Activated CD4-positive, alpha-beta T cell treated with anti-CD3 and anti-CD28 coated beads for 4 hours (primary cell): ENCODE results near the gene HSPB7.
"Not testable (repeated sequence)": the region's sequence is repeated elsewhere in the genome, so short reads cannot be mapped to it uniquely, and the experiment has no call there.

Experiments used
- DNase-seq, 2 donors: peaks; one replicate each; pipeline ENCODE4 v3.0.0-alpha.2; 2020

The HSPB7 gene

GRCh38 chr1:16020878-16021277 is 3.0 kb upstream of the HSPB7 start:
- DNase-seq = not testable (repeated sequence)

GRCh38 chr1:16020325-16020724 is 2.5 kb upstream of the HSPB7 start:
- DNase-seq = no peak

DNA sequence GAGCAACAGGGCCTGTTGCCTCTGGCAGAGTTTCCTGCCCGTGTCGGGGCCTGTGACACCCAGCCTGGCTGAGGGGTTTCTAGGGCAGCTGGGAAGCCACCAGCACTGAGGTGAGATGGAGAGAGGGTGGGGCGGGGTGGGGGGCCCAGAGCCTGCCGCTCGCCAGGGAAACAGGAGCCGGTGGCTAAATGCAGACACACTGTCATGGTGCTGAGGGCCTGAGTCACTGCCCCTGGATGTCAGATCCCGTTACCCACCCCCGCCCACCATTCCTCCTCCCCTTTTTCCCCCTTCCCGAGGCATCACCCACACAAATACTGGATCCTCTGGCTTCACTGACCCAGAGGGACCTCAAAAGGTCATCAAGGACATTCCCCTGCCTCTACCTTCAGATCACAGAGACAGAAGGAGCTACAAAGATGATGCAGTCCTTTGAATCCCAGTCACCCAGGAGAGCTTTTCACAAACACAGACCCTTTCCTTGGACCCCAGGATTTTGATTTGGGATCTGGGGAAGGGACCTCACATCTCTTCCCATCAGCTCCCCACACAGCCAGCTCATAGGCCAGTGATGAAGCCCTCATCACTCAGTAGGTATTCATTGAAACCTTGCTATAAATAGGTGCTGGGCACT is 1.9 kb upstream of the HSPB7 start:
- DNase-seq = no peak

DNA sequence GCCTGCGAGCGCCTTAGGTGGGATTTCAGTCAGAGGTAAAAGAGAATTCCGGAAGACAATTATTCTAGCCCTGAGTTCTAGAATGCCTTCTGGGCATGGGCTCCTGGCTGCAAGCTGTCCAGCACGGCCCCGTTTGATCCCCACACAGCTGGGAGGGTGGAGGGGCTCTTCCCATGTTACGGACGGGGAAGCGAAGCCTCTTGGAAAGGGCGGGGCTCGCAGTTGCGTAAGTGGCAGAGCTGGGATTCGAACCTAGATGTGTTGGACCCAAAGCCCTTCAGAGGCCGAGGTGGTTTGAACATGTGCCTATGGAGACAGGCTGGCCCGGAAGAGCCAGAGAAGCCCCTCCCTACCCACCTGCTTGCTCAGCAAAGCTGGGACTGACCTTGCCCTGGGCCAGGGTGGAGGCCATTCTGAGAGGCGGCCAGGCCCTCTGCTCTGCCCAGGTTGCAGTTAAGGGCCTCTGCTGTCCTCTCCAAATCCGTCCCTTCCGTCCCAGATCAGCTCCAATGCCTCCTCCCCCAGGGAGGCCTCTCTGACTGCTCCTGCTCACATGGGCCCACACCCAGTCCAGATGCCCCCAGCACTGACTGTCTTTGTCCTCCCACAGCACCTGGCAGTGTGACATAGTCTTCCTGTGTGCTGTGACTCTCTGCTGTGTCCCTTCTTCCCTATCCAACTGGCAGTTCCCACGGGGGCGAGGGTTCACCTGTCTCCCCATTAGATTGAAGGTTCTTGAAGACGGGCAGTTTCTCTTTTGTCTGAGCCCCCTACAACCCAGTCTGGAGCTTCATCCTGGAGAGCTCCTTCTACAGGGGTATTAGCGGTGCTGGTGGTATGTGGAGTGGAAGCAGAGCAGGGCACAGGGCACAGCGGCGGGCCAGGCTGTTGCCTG is 1.2 kb upstream of the HSPB7 start:
- DNase-seq = no peak

GRCh38 chr1:16018308-16018707 is 465 bp upstream of the HSPB7 start:
- no peak for DNase-seq

DNA sequence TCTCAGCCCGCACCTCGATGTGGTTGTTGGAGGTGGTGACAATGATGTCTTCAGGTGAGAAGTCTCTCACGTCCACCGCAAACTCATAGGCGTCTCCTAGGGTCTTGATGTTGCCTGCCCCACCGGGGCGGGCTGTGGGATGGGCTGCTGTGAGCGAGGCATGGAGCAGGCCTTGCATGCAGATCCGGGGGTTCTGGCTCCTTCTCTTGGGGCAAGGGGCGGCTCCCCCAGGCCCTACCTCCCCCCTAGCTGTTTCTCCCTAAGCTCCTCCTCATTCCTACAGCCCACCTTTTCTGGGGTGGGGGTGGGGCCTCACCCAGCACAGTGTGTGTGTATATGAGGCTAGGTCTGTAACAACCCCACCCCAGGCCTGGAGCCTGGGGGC is 775 bp downstream of the HSPB7 start:
- DNase-seq = no peak

DNA sequence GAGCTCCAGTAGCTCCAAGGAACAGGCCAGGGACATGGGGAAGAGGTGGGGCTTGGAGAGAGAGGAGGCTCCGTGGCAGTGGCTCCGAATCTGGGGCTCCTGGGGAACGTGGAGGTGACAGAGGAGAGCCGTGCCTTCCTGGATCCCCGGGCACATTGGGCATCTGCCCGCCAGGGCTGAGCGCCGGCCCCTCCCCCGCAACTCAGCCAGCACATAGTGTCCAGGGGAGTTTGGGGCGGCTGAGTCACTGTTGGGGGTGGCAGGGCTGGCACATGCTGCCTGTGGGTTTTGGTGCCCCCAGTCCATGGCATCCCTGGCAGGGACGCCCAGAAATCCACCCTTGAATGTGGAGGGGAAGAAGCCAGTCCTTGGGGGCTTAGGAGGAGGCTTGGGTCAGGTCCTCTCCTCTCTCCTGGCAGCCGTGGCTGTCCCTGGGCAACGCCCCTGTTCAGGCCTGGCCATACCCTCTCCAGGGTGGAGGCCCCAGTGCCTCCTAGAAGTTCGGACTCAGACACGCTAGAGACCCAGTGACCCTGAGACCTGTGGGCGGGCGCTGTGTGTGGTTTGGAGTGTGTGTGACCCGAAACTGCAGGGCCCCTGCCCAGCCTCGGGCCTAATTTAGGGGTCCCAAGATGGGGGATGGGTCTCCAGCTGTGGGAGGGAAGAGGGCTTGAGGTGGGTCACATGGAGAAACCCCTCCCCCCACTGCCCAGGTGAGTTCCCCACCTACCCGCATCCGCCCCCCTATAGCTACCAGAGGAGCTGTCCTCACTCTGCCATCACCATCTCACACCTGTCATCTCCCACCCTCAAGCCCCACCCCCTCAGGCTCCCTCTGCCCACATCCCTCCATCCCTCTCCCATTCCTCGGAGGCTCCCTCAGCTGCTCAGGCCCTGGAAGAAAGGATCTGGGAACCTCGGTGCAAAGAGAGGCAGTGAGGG is 1.6 kb downstream of the HSPB7 start:
- DNase-seq = no peak

DNA sequence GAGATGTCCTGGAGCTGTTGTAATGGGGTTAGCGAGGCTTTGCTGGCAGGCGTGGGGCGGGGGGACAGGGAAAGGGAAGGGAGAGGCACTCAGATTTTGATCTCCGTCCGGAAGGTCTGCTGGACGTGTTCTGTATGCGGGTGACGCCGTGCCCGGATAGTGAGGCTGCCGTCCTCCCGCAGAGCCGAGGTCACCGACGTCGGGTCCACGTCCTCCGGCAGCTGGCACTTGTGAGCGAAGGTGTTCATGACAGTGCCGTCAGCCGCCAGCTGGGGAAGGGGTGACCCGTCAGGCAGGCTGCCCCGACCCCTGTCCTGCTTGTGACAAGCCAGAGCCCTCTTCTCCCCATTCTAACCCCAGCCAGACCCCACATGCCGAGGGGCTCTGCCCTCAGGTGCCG is 2.4 kb downstream of the HSPB7 start:
- DNase-seq = no peak

- no peak for DNase-seq
Observed at GRCh38 chr1:16014509-16015482, 3.0 kb downstream of the HSPB7 start.

GRCh38 chr1:16013908-16014258 is 4.0 kb downstream of the HSPB7 start:
- no peak for DNase-seq

GRCh38 chr1:16013220-16013907 is 4.5 kb downstream of the HSPB7 start:
- DNase-seq = peak; percentile 65 to 69

DNA sequence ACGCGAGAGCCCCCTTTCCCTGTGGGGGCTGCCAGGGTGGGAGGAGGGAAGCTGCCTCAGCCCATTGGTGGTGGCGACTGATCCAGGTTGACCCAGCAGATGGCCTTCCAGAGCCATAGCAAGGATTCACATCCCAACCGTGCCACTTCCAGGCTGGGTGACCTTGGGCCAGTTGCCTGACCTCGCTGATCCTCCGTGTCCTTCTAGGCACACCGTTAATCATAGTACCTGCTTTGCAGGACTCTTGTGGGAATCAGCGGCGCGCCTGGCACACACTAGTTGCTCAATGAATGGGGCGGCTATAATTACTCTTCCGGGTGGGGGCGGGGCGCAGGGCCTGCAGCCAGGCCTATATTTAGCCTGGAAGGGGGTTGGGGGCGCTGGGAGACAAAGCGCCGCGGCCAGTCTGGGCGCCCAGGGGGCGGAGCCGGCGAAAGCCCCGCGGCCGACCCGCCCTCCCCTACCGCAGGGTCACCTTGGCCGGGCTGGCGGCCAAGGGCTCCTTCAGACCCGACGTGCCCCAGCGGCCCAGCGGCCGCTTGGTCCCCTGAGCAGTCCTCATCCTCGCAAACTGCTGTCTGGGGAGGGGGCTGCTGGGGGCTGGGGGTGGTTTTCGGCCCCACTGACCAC is 5.1 kb downstream of the HSPB7 start:
- peak in 1 of 2 donors; percentile 20 for DNase-seq

DNA sequence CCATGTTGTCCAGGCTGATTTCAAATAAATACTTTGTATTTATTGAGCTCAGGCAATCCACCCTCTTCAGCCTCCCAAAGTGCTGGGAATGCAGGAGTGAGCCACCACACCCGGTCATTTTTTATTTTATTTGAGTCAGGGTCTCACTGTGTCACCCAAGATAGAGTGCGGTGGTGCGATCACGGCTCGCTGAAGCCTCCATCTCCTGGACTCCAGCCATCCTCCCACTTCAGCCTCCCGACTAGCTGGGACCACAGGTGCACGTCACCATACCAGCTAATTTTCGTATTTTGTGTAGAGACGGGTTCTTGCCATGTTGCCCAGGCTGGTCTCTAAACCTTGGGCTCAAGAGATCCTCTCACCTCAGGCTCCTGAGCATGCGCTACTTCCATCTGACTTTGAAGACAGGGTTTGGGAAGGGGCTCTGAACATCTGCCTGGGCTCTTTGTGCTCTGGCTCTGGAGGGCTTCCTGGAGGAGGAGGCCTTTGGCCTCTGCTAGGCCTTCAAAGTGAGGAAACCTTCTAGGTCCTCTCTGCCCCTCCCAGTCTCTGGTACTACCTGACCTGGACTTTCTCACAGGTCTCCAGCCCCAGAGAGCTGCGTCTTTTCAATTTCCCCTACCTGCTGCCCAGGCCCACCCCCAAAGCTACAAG is 5.8 kb downstream of the HSPB7 start:
- no peak for DNase-seq

GRCh38 chr1:16010837-16011236 is 7.0 kb downstream of the HSPB7 start:
- DNase-seq = no peak

GRCh38 chr1:16009678-16010077 is 8.2 kb downstream of the HSPB7 start:
- no peak for DNase-seq

- DNase-seq = peak; percentile 59 to 78
Observed at GRCh38 chr1:16009030-16009460, 8.8 kb downstream of the HSPB7 start.

DNA sequence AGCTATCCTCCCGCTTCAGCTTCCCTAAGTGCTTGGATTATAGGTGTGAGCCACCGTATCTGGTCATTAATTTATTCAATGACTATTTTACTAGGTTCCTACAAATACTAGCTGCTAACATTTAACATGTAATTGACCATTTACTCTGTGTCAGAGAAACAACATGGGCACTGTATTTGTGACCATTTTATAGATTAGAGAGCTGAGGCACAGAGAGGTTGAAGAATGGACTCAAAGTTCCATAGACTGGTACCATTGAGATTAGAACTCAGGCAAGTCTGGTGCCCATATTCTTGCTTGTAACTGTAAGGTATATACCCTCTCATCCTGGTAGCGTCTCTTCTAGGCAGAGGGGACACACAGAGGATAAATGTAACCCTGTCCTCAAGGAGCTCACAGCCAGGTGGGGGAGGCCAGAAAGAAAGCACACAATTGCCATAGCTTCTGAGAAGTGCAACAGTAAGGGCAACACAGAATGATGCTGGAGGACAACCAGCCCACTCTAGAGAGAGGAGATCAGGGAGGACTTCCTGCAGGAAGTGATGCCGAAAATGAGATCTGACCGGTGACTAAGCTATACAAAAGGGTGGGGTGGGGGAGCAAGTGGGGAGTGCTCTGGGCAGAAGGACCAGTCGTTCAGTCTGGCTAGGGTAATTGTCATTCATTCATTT is 10.0 kb downstream of the HSPB7 start:
- DNase-seq = no peak

DNA sequence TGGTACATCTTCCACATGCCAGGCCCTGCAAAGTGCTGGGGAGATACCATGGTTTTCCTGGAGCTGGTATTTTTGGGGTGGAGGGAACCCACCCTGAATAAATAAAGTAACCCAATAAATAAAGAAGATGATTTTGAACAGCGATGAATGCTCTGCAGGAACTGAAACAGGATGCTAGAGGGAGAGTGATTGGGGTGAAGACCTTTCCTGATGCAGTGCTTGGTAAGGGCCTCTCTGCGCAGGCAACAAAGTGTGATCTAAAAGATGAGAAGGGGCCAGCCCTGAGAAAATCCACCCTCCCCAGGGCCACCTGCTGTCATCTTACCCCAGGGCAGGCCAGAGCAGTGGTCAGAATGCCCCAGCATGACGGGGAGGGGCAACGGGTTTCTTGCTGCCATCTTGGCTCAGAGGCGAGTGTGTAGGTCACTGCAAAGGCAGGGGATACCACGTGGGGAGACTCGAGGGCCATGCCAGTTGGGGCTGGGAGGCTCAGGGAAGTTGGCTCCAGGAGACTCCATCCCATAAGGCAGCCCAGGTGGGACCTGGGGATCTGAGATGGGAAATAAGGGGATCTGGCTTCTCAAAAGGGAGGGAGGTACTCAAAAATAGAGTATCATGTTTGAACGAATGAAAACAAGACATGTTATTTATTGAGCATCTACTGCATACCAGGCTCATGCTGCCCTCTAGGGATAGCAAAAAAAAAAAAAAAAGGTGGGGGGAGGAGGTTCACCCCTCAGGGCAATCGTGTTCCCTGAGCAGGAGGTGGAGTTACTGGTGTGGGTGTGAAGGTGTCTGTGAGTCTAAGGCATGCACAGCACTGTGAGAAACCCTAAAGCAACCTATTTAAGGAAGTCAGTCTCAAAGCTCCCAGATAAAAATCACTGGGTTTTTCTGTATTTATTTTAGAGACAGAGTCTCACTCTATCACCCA is 11.0 kb downstream of the HSPB7 start:
- no peak for DNase-seq

DNA sequence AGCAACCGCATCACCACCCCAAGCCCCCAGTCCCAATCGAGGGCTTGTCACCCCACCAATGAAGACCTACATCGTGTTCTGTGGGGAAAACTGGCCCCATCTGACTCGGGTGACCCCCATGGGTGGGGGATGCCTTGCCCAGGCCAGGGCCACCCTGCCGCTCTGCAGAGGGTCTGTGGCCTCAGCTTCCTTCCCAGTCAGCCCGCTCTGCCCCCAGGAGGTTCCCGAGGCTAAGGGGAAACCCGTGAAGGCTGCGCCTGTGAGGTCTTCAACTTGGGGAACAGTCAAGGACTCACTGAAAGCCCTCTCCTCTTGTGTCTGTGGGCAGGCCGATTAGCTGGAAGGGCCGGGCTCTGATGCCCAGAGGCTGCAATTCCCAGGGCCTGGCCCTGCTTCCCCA is 11.8 kb downstream of the HSPB7 start:
- DNase-seq = no peak
